ENCODE data around the gene ROPN1L. TPM values are rescaled to one million over a fixed set of nuclear protein-coding genes. Genes with fewer than 3 reads are reported as not detected.

ROPN1L gene
- total and polyA plus RNA-seq, 2 of the 13 experiments (the other 11 are each of a cell fraction or from before 2014, with no cell fraction given) = not detected

GRCh38 chr5:10393491-10393890, 48.2 kb upstream of the ROPN1L start:
- Histone ChIP-seq H3K79me2 (ENCODE audit: insufficient read depth, low read length) (peaks cover 4% of the 10 kb centered on the region), H3K4me1 (ENCODE audit: insufficient read depth, low read length) (no peaks in the 10 kb centered on the region), H3K9ac (ENCODE audit: insufficient read depth, low read depth, low read length) (no peak overlapping the region; the same call in 1 of the 2 replicates), H2AFZ (ENCODE audit: low read length) (no peak overlapping the region), H3K9me3 (ENCODE audit: low read length) (no peaks in the 10 kb centered on the region), H3K36me3 (replicated peaks in 1 of 2; ENCODE audit: control insufficient read depth in 1 of 2, insufficient read depth in 2 of 2, low read length in 2 of 2) (peaks cover 16 to 79% of the 10 kb centered on the region in 2 experiments), H3K27ac (ENCODE audit: extremely low read length, insufficient read depth, low read length) (no peak overlapping the region), H3K27me3 (ENCODE audit: control insufficient read depth in 1 of 2, insufficient read depth in 2 of 2, low read length in 2 of 2) (no peaks in the 10 kb centered on the region), H3K4me3 (replicated peaks in 1 of 3; ENCODE audit: insufficient read depth in 1 of 3, low read depth in 2 of 3, low read length in 3 of 3) (no peak overlapping the region), H4K20me1 (ENCODE audit: insufficient read depth, low read length) (no peaks in the 10 kb centered on the region), H3K4me2 (ENCODE audit: low read depth, low read length) (no peak overlapping the region)
- in situ Hi-C loops (cut with HindIII; ENCODE audit: extremely low pct_ligation_motif_present, low pct_unique_long_range_greater_than_20kb) (no loop called here), intact Hi-C loops (cut with micrococcal nuclease; ENCODE audit: unreplicated experiment) (no loop called here)
- 92% methylated on average over 2 of the region's 2 CpGs for WGBS (ENCODE audit: low lambda C conversion rate)
- ATAC-seq (no peak), FAIRE-seq (no peak), DNase-seq (ENCODE audit: low spot score) (no peak)
- TF ChIP-seq ELK4 (CRISPR knock-in tag; IDR thresholded peaks at IDR 0.05; ENCODE audit: borderline replicate concordance) = no peak
- no peak for TF ChIP-seq FOXC1 (CRISPR knock-in tag; IDR thresholded peaks at IDR 0.05; ENCODE audit: borderline replicate concordance)
- no peak for TF ChIP-seq ZNF562 (CRISPR knock-in tag; IDR thresholded peaks at IDR 0.05; ENCODE audit: borderline replicate concordance)
- no peak for TF ChIP-seq ZNF749 (CRISPR knock-in tag; IDR thresholded peaks at IDR 0.05; ENCODE audit: borderline replicate concordance)
- TF ChIP-seq DMTF1 (CRISPR knock-in tag; IDR thresholded peaks at IDR 0.05) = no peak
- no peak for TF ChIP-seq MAZ (IDR thresholded peaks at IDR 0.05; ENCODE audit: borderline replicate concordance, low read depth, low read length)
- TF ChIP-seq MAZ (CRISPR knock-in tag; IDR thresholded peaks at IDR 0.05; ENCODE audit: low read depth) = no peak
- no peak for TF ChIP-seq ZNF75D (CRISPR knock-in tag; IDR thresholded peaks at IDR 0.05; ENCODE audit: borderline replicate concordance)
- TF ChIP-seq ZNF33B (CRISPR knock-in tag; IDR thresholded peaks at IDR 0.05) = no peak
- no peak for TF ChIP-seq ZZZ3 (CRISPR knock-in tag; IDR thresholded peaks at IDR 0.05; ENCODE audit: borderline replicate concordance)
- TF ChIP-seq ZNF451 (CRISPR knock-in tag; IDR thresholded peaks at IDR 0.05) = no peak
- no peak for TF ChIP-seq ZNF260 (CRISPR knock-in tag; IDR thresholded peaks at IDR 0.05; ENCODE audit: borderline replicate concordance, low read depth)
- ChIA-PET POLR2A (no interaction called here), CTCF (ENCODE audit: low intra/inter-chr PET ratio, low total read pairs) (no interaction called here)
- BruUV-seq (replicated peaks) = no TSS peak
